H1 (cell line): ENCODE data around the gene SHCBP1L. TPM values are rescaled to one million over a fixed set of nuclear protein-coding genes. Genes with fewer than 3 reads are reported as not detected.

ENCODE experiments used
- CTCF ChIA-PET: fragments of 300-600 bp; sonication (Branson Sonifier 250); formaldehyde crosslinking; loops from one replicate; lab custom pipeline; 2021; ENCODE audit not compliant: partially characterized antibody; lab: Charles Lee
- POLR2A ChIA-PET: fragments of 300-600 bp; sonication (Branson Sonifier 250); formaldehyde crosslinking; loops from one replicate; lab custom pipeline; 2021; ENCODE audit warnings: inconsistent platforms; ENCODE audit not compliant: partially characterized antibody; lab: Charles Lee
- DNase-seq, 2 experiments: peaks; one replicate each; pipeline versions ENCODE4 v3.0.0 to v3.0.0-alpha.2; 2010 to 2022; ENCODE audit warnings: low spot score in 2 of 2, low read depth in 1 of 2, mixed read lengths in 1 of 2
- FAIRE-seq: peaks from 2 replicates; lab custom pipeline; 2011; peaks lifted over from hg19 to GRCh38; lab: Jason Lieb, UNC
- H2AFZ ChIP-seq: 2 replicates; pipeline ENCODE4 v1.8.1; 2012; ENCODE audit warnings: low read length, inconsistent platforms
- H2AK5ac ChIP-seq: 2 replicates; pipeline ENCODE4 v1.6.1; 2013; ENCODE audit warnings: low read depth, low read length
- H2BK120ac ChIP-seq: replicated peaks from 2 replicates; pipeline ENCODE3; 2013; ENCODE audit warnings: low read depth, low read length, inconsistent platforms
- H2BK12ac ChIP-seq: 2 replicates; pipeline ENCODE4 v1.6.1; 2013; ENCODE audit warnings: low read depth, low read length
- H2BK15ac ChIP-seq: 2 replicates; pipeline ENCODE4 v1.6.1; 2013; ENCODE audit warnings: low read length
- H2BK20ac ChIP-seq: 2 replicates; pipeline ENCODE4 v1.6.1; 2013; ENCODE audit warnings: low read length
- H2BK5ac ChIP-seq: 2 replicates; pipeline ENCODE4 v1.6.1; 2013; ENCODE audit warnings: low read depth, low read length
- H3K14ac ChIP-seq: 2 replicates; pipeline ENCODE4 v1.6.1; 2013; ENCODE audit warnings: inconsistent platforms; ENCODE audit not compliant: insufficient read length
- H3K18ac ChIP-seq: 2 replicates; pipeline ENCODE4 v1.6.1; 2013; ENCODE audit warnings: low read length; ENCODE audit errors: extremely low read depth
- H3K23ac ChIP-seq: 2 replicates; pipeline ENCODE4 v1.6.1; 2013; ENCODE audit warnings: inconsistent platforms; ENCODE audit not compliant: insufficient read length
- H3K23me2 ChIP-seq: 2 replicates; pipeline ENCODE4 v1.6.1; 2013; ENCODE audit warnings: low read depth, low read length
- H3K27ac ChIP-seq: 2 replicates; pipeline ENCODE4 v1.6.1; 2011; ENCODE audit warnings: low read depth, low read length, inconsistent platforms
- H3K27me3 ChIP-seq, 4 experiments: replicated peaks in 1 of 4; 1 replicate in 1 of 4; 2 replicates in 3 of 4; pipeline versions ENCODE4 v1.6.1 to v1.8.1; 2011 to 2013; ENCODE audit warnings: low read length in 3 of 4, mild to moderate bottlenecking in 3 of 4, inconsistent platforms in 2 of 4, mixed read lengths in 2 of 4, moderate library complexity in 1 of 4; ENCODE audit not compliant: control insufficient read depth in 3 of 4, insufficient read depth in 3 of 4; ENCODE audit errors: extremely low read depth in 1 of 4
- H3K36me3 ChIP-seq, 4 experiments: 2 replicates each; pipeline versions ENCODE4 v1.6.1 to v1.8.1; 2011 to 2013; ENCODE audit warnings: mild to moderate bottlenecking in 4 of 4, low read length in 3 of 4, moderate library complexity in 2 of 4, control low read depth in 1 of 4, inconsistent platforms in 1 of 4; ENCODE audit not compliant: insufficient read depth in 4 of 4, control insufficient read depth in 2 of 4
- H3K4ac ChIP-seq: replicated peaks from 2 replicates; pipeline ENCODE3; 2013; ENCODE audit warnings: low read length, low read depth, mixed read lengths, inconsistent platforms; ENCODE audit not compliant: insufficient read length
- H3K4me1 ChIP-seq, 4 experiments: replicated peaks in 1 of 4; 1 replicate in 1 of 4; 2 replicates in 3 of 4; pipeline versions ENCODE4 v1.6.1 to v1.8.1; 2011 to 2013; ENCODE audit warnings: low read length in 3 of 4, inconsistent platforms in 2 of 4, mixed read lengths in 1 of 4; ENCODE audit not compliant: insufficient read depth in 4 of 4, control insufficient read depth in 3 of 4
- H3K4me2 ChIP-seq, 2 experiments: 2 replicates each; pipeline versions ENCODE4 v1.6.1 to v1.8.1; 2011 to 2013; ENCODE audit warnings: low read depth in 2 of 2, low read length in 2 of 2, control low read depth in 1 of 2, inconsistent platforms in 1 of 2, mild to moderate bottlenecking in 1 of 2; ENCODE audit not compliant: insufficient read depth in 1 of 2
- H3K4me3 ChIP-seq, 4 experiments: fragments of 200-600, 300-600 bp in 1 of 4; sonication (generic), shearing (Covaris generic), sonication (Bioruptor Twin) in 1 of 4; 2 replicates each; pipeline versions ENCODE4 v1.5.1 to v1.8.1; 2011 to 2016; ENCODE audit warnings: low read length in 4 of 4, low read depth in 3 of 4, control low read depth in 2 of 4, inconsistent platforms in 2 of 4, mild to moderate bottlenecking in 2 of 4, mixed read lengths in 1 of 4, moderate library complexity in 1 of 4; ENCODE audit not compliant: insufficient read depth in 2 of 4; ENCODE audit errors: extremely low read depth in 1 of 4
- H3K56ac ChIP-seq: replicated peaks from 2 replicates; pipeline ENCODE3; 2013; ENCODE audit warnings: low read depth, mild to moderate bottlenecking, mixed read lengths, low read length, inconsistent platforms; ENCODE audit not compliant: insufficient read length
- H3K79me1 ChIP-seq: 2 replicates; pipeline ENCODE4 v1.6.1; 2013; ENCODE audit warnings: low read depth, low read length, control low read depth
- H3K79me2 ChIP-seq, 2 experiments: 2 replicates each; pipeline versions ENCODE4 v1.6.1 to v1.8.1; 2012 to 2013; ENCODE audit warnings: low read length in 2 of 2, mild to moderate bottlenecking in 2 of 2, inconsistent platforms in 1 of 2; ENCODE audit not compliant: insufficient read depth in 2 of 2, control insufficient read depth in 1 of 2
- H3K9ac ChIP-seq, 4 experiments: replicated peaks in 1 of 4; 1 replicate in 1 of 4; 2 replicates in 3 of 4; pipeline versions ENCODE4 v1.6.1 to v1.8.1; 2011 to 2013; ENCODE audit warnings: low read depth in 3 of 4, low read length in 3 of 4, control low read depth in 2 of 4, mild to moderate bottlenecking in 2 of 4, moderate library complexity in 2 of 4, inconsistent platforms in 1 of 4; ENCODE audit errors: extremely low read depth in 1 of 4
- H3K9me3 ChIP-seq, 2 experiments: 2 replicates each; pipeline versions ENCODE4 v1.6.1 to v1.8.1; 2012 to 2013; ENCODE audit warnings: mild to moderate bottlenecking in 2 of 2, moderate library complexity in 2 of 2, control low read depth in 1 of 2, inconsistent platforms in 1 of 2, low read depth in 1 of 2, low read length in 1 of 2, mixed read lengths in 1 of 2; ENCODE audit not compliant: insufficient read depth in 2 of 2
- H4K20me1 ChIP-seq, 2 experiments: replicated peaks in 1 of 2; 2 replicates each; pipeline versions ENCODE3 to v1.8.1; 2011 to 2013; ENCODE audit warnings: inconsistent platforms in 2 of 2, low read length in 2 of 2, mild to moderate bottlenecking in 1 of 2; ENCODE audit not compliant: insufficient read depth in 2 of 2, control insufficient read depth in 1 of 2
- H4K5ac ChIP-seq: 2 replicates; pipeline ENCODE4 v1.6.1; 2013; ENCODE audit warnings: low read length, low read depth, mixed read lengths, inconsistent platforms; ENCODE audit not compliant: insufficient read length
- H4K8ac ChIP-seq: 2 replicates; pipeline ENCODE4 v1.8.0; 2013; ENCODE audit warnings: mild to moderate bottlenecking, moderate library complexity, low read length, inconsistent platforms; ENCODE audit not compliant: insufficient read depth; ENCODE audit errors: extremely low read depth
- H4K91ac ChIP-seq: replicated peaks from 2 replicates; pipeline ENCODE3; 2013; ENCODE audit warnings: low read length, mixed read lengths, inconsistent platforms; ENCODE audit not compliant: insufficient read length
- FOSL1 ChIP-seq: IDR thresholded peaks from 2 replicates; pipeline ENCODE4 v1.6.1; 2011; ENCODE audit warnings: mild to moderate bottlenecking, low read depth, low read length, moderate library complexity; ENCODE audit not compliant: insufficient read depth
- WGBS, 2 experiments: shearing (Covaris generic) in 1 of 2; methylation state at CpG; one replicate each; pipeline versions ENCODE4 v1.1.6 to v1.1.7; 2013 to 2015; ENCODE audit warnings: low lambda C conversion rate in 2 of 2, mixed read lengths in 2 of 2, inconsistent platforms in 1 of 2, low coverage in 1 of 2, missing lambda C conversion rate in 1 of 2; ENCODE audit not compliant: insufficient replicate concordance in 2 of 2, insufficient coverage in 1 of 2, insufficient read length in 1 of 2; ENCODE audit errors: extremely low coverage in 1 of 2, missing lambda C conversion rate in 1 of 2; 5-methylcytosine and 5-hydroxymethylcytosine counted together
- polyA plus RNA-seq, 7 experiments: library from polyadenylated mRNA; depleted of rRNA in 3 of 7; stranded (reverse) in 5 of 7; unstranded in 2 of 7; fragments of >200 nt in 5 of 7; fragments of 200-250 nt in 2 of 7; gene quantifications; 1 replicate in 5 of 7; 2 replicates in 1 of 7; 4 replicates in 1 of 7; pipeline versions ENCODE4 v1.2.1 to v1.2.3, GENCODE V29; 2011 to 2013; ENCODE audit warnings: missing spikeins in 2 of 7, mixed read lengths in 2 of 7
- total RNA-seq: library from RNA; stranded (reverse); fragmentation: NEBNext Ultra II Directional; extraction: Animal tissue kit (Norgen Biotek cat#: 25700); gene quantifications from 2 replicates; pipeline ENCODE4 v1.2.1, GENCODE V29; 2021

The SHCBP1L gene
- total and polyA plus RNA-seq, 2 of the 8 experiments (the other 6 are each of a cell fraction or from before 2014, with no cell fraction given): not detected

GRCh38 chr1:182960046-182960445 lies 7.1 kb upstream of the SHCBP1L start:
- Histone ChIP-seq H3K23me2 (no peaks in the 10 kb centered on the region), H3K4me2 (no peak overlapping the region), H3K4ac (no peak overlapping the region), H3K18ac (no peak overlapping the region), H4K91ac (no peak overlapping the region), H3K9me3 (no peaks in the 10 kb centered on the region), H2AFZ (no peak overlapping the region), H4K8ac (no peak overlapping the region), H3K14ac (no peak overlapping the region), H3K36me3 (no peaks in the 10 kb centered on the region), H4K20me1 (no peaks in the 10 kb centered on the region), H4K5ac (no peak overlapping the region), H3K56ac (no peak overlapping the region), H3K27me3 (no peaks in the 10 kb centered on the region), H3K79me2 (no peaks in the 10 kb centered on the region), H3K9ac (no peak overlapping the region), H3K27ac (no peak overlapping the region), H2BK120ac (no peak overlapping the region), H2BK15ac (no peak overlapping the region), H2AK5ac (no peak overlapping the region), H3K4me1 (peaks cover 4 to 9% (median 4%) of the 10 kb centered on the region in 4 experiments; a peak in 5 of 7 replicates), H2BK5ac (no peak overlapping the region; the same call in 1 of the 2 replicates), H3K4me3 (no peak overlapping the region), H2BK20ac (no peak overlapping the region), H3K79me1 (no peaks in the 10 kb centered on the region), H3K23ac (no peak overlapping the region), H2BK12ac (no peak overlapping the region)
- WGBS, 2 experiments: 99% methylated on average over 14 of the region's 15 CpGs; no CpG with 5 or more reads in 1 of the 2 experiments
- TF ChIP-seq FOSL1: no peak
- no peak for DNase-seq
- POLR2A ChIA-PET: interaction anchor here (0.7 kb wide), 1 partner anchor 134 kb away, joined by 3 read pairs; no protein-coding TSS in a partner anchor
- CTCF ChIA-PET: interaction anchor here (1.2 to 7.8 kb wide), 3 partner anchors 10 to 268 kb away, joined by 3 to 67 read pairs (median 6); no protein-coding TSS in a partner anchor
- FAIRE-seq: no peak
